ENCODE measurements around the gene UMODL1.
A peak's percentile ranks its signal among the peaks of the same experiment; 100 is the strongest.
"Not testable (repeated sequence)": the region's sequence is repeated elsewhere in the genome, so short reads cannot be mapped to it uniquely, and the experiment has no call there.

Gene UMODL1

GRCh38 chr21:42078247-42079007 is 7.3 kb downstream of the UMODL1 start:
- Histone ChIP-seq H3K27me3 (ENCODE audit: control insufficient read depth in 1 of 2, insufficient read depth in 1 of 2, low read length in 2 of 2) (peaks cover 9 to 20% of the 10 kb centered on the region in 2 experiments), H2AK5ac (ENCODE audit: low read length, severe bottlenecking) (peak overlapping the region; percentile 27), H3K4me1 (ENCODE audit: control insufficient read depth, insufficient read depth, low read depth, low read length) (peaks cover 12% of the 10 kb centered on the region)
- not testable (repeated sequence) for H3K27ac ChIP-seq (ENCODE audit: low read length, poor library complexity, severe bottlenecking); H4K8ac ChIP-seq (ENCODE audit: low read length); H2AFZ ChIP-seq (ENCODE audit: low read depth, low read length); H3K4me2 ChIP-seq (ENCODE audit: low read length, poor library complexity, severe bottlenecking); H4K91ac ChIP-seq (ENCODE audit: low read length); H3K9me3 ChIP-seq (ENCODE audit: control insufficient read depth, low read length); H3K79me1 ChIP-seq (replicated peaks; ENCODE audit: low read length, poor library complexity, severe bottlenecking); H2BK5ac ChIP-seq (ENCODE audit: low read depth, low read length, poor library complexity, severe bottlenecking); DNase-seq; H2BK120ac ChIP-seq (ENCODE audit: low read depth, low read length); H3K9ac ChIP-seq (ENCODE audit: low read length); H2BK15ac ChIP-seq (ENCODE audit: low read depth, poor library complexity, severe bottlenecking); H3K23ac ChIP-seq (ENCODE audit: low read length in 2 of 2); H3K18ac ChIP-seq (ENCODE audit: low read depth in 1 of 2, low read length in 2 of 2); H3K4ac ChIP-seq (ENCODE audit: low read depth in 1 of 2, low read length in 2 of 2); H3K14ac ChIP-seq (ENCODE audit: low read length in 2 of 2); H3K36me3 ChIP-seq (ENCODE audit: control insufficient read depth in 1 of 2, insufficient read depth in 2 of 2, low read depth in 1 of 2, low read length in 2 of 2); H3K4me3 ChIP-seq (ENCODE audit: insufficient read depth in 1 of 2, low read depth in 1 of 2, low read length in 2 of 2); H2BK12ac ChIP-seq (ENCODE audit: low read length in 2 of 2)
- 87% methylated on average over 4 of the region's 10 CpGs for WGBS

GRCh38 chr21:42079008-42079938 is 8.2 kb downstream of the UMODL1 start:
- no peaks in the 10 kb centered on the region for H3K79me1 ChIP-seq (replicated peaks; ENCODE audit: low read length, poor library complexity, severe bottlenecking)
- H2AFZ ChIP-seq (ENCODE audit: low read depth, low read length), result no peak overlapping the region
- no peak overlapping the region for H3K4ac ChIP-seq (ENCODE audit: low read depth in 1 of 2, low read length in 2 of 2)
- H3K27ac ChIP-seq (ENCODE audit: low read length, poor library complexity, severe bottlenecking), result no peak overlapping the region
- no peak overlapping the region for H3K4me3 ChIP-seq (ENCODE audit: insufficient read depth in 1 of 2, low read depth in 1 of 2, low read length in 2 of 2)
- H2AK5ac ChIP-seq (ENCODE audit: low read length, severe bottlenecking), result peak overlapping the region; percentile 27
- no peak overlapping the region for H3K4me2 ChIP-seq (ENCODE audit: low read length, poor library complexity, severe bottlenecking)
- peak overlapping the region in 1 of 2 experiments; percentile 78 for H2BK12ac ChIP-seq (ENCODE audit: low read length in 2 of 2)
- no peak overlapping the region for H4K8ac ChIP-seq (ENCODE audit: low read length)
- H3K23ac ChIP-seq (ENCODE audit: low read length in 2 of 2), result no peak overlapping the region
- H3K4me1 ChIP-seq (ENCODE audit: control insufficient read depth, insufficient read depth, low read depth, low read length), result peaks cover 12% of the 10 kb centered on the region
- peaks cover 1 to 11% of the 10 kb centered on the region in 2 experiments for H3K27me3 ChIP-seq (ENCODE audit: control insufficient read depth in 1 of 2, insufficient read depth in 1 of 2, low read length in 2 of 2)
- H2BK15ac ChIP-seq (ENCODE audit: low read depth, poor library complexity, severe bottlenecking), result peak overlapping the region; percentile 74
- H3K18ac ChIP-seq (ENCODE audit: low read depth in 1 of 2, low read length in 2 of 2), result peak overlapping the region in 1 of 2 experiments; percentile 44
- H4K91ac ChIP-seq (ENCODE audit: low read length), result no peak overlapping the region
- no peaks in the 10 kb centered on the region for H3K36me3 ChIP-seq (ENCODE audit: control insufficient read depth in 1 of 2, insufficient read depth in 2 of 2, low read depth in 1 of 2, low read length in 2 of 2)
- WGBS, result 96% methylated on average over 11 of the region's 13 CpGs
- no peak for DNase-seq
- no peak overlapping the region for H2BK5ac ChIP-seq (ENCODE audit: low read depth, low read length, poor library complexity, severe bottlenecking)
- H3K14ac ChIP-seq (ENCODE audit: low read length in 2 of 2), result peak overlapping the region in 1 of 2 experiments; percentile 50
- H3K9me3 ChIP-seq (ENCODE audit: control insufficient read depth, low read length), result no peaks in the 10 kb centered on the region
- no peak overlapping the region for H2BK120ac ChIP-seq (ENCODE audit: low read depth, low read length)
- peak overlapping the region; percentile 82 for H3K9ac ChIP-seq (ENCODE audit: low read length)

- WGBS, result 71% methylated on average over 24 of the region's 25 CpGs
- Histone ChIP-seq H2AFZ (ENCODE audit: low read depth, low read length) (no peak overlapping the region), H2BK12ac (ENCODE audit: low read length in 2 of 2) (no peak overlapping the region), H3K79me1 (replicated peaks; ENCODE audit: low read length, poor library complexity, severe bottlenecking) (no peaks in the 10 kb centered on the region), H3K18ac (ENCODE audit: low read depth in 1 of 2, low read length in 2 of 2) (peak overlapping the region in 1 of 2 experiments; percentile 63), H3K36me3 (ENCODE audit: control insufficient read depth in 1 of 2, insufficient read depth in 2 of 2, low read depth in 1 of 2, low read length in 2 of 2) (no peaks in the 10 kb centered on the region), H4K8ac (ENCODE audit: low read length) (no peak overlapping the region), H2BK5ac (ENCODE audit: low read depth, low read length, poor library complexity, severe bottlenecking) (no peak overlapping the region), H2AK5ac (ENCODE audit: low read length, severe bottlenecking) (no peak overlapping the region), H3K4me1 (ENCODE audit: control insufficient read depth, insufficient read depth, low read depth, low read length) (peaks cover 12% of the 10 kb centered on the region), H2BK15ac (ENCODE audit: low read depth, poor library complexity, severe bottlenecking) (peak overlapping the region; percentile 74), H3K4me3 (ENCODE audit: insufficient read depth in 1 of 2, low read depth in 1 of 2, low read length in 2 of 2) (no peak overlapping the region), H3K4me2 (ENCODE audit: low read length, poor library complexity, severe bottlenecking) (peak overlapping the region; percentile 12), H3K14ac (ENCODE audit: low read length in 2 of 2) (no peak overlapping the region), H3K27ac (ENCODE audit: low read length, poor library complexity, severe bottlenecking) (no peak overlapping the region), H3K9me3 (ENCODE audit: control insufficient read depth, low read length) (no peaks in the 10 kb centered on the region), H3K9ac (ENCODE audit: low read length) (peak overlapping the region; percentile 82), H4K91ac (ENCODE audit: low read length) (no peak overlapping the region), H2BK120ac (ENCODE audit: low read depth, low read length) (no peak overlapping the region), H3K4ac (ENCODE audit: low read depth in 1 of 2, low read length in 2 of 2) (peak overlapping the region in 1 of 2 experiments; percentile 13), H3K23ac (ENCODE audit: low read length in 2 of 2) (no peak overlapping the region), H3K27me3 (ENCODE audit: control insufficient read depth in 1 of 2, insufficient read depth in 1 of 2, low read length in 2 of 2) (peaks cover 0 to 10% of the 10 kb centered on the region in 2 experiments)
- DNase-seq, result peak; percentile 42
These were observed 9.0 kb downstream of the UMODL1 start for GRCh38 chr21:42079939-42080787.

All from mesenchymal stem cell (in vitro differentiated cells and primary cell).